Mucosa of stomach (tissue), 1 donor: ENCODE measurements around the gene MUC4.

Experiments used
- H3K27me3 ChIP-seq: one replicate; pipeline ENCODE4 v1.7.0; 2013; ENCODE audit warnings: mild to moderate bottlenecking, low read length; ENCODE audit not compliant: control insufficient read depth, insufficient read depth
- H3K36me3 ChIP-seq: one replicate; pipeline ENCODE4 v1.7.0; 2013; ENCODE audit warnings: low read length; ENCODE audit not compliant: control insufficient read depth, insufficient read depth
- H3K4me1 ChIP-seq: one replicate; pipeline ENCODE4 v1.7.0; 2013; ENCODE audit warnings: mild to moderate bottlenecking, low read length; ENCODE audit not compliant: control insufficient read depth, insufficient read depth
- H3K4me3 ChIP-seq: one replicate; pipeline ENCODE4 v1.7.0; 2013; ENCODE audit warnings: low read length
- H3K9ac ChIP-seq: one replicate; pipeline ENCODE4 v1.7.0; 2013; ENCODE audit warnings: mild to moderate bottlenecking, low read length, moderate library complexity
- H3K9me3 ChIP-seq: one replicate; pipeline ENCODE4 v1.7.0; 2013; ENCODE audit warnings: mild to moderate bottlenecking, low read length, moderate library complexity; ENCODE audit not compliant: control insufficient read depth
- donor health status: Pancreatic carcinoma.

The MUC4 gene

GRCh38 chr3:195811756-195812155 lies at the start of gene MUC4:
Gene MUC4, minus strand, starts transcription at chr3:195811929. Its CDS starts 112 bp downstream, at chr3:195811817.
- Histone ChIP-seq H3K9me3 (no peaks in the 10 kb centered on the region), H3K36me3 (no peaks in the 10 kb centered on the region), H3K4me3 (no peak within 1 kb of the TSS), H3K27me3 (peaks cover 44% of the 10 kb centered on the region), H3K4me1 (peaks cover 9% of the 10 kb centered on the region), H3K9ac (no peak within 1 kb of the TSS)

GRCh38 chr3:195860456-195860855 lies 48.7 kb upstream of the MUC4 start:
- H3K9me3 ChIP-seq = no peaks in the 10 kb centered on the region
- no peak overlapping the region for H3K9ac ChIP-seq
- H3K27me3 ChIP-seq = peaks cover 4% of the 10 kb centered on the region
- no peaks in the 10 kb centered on the region for H3K36me3 ChIP-seq
- peaks cover 15% of the 10 kb centered on the region for H3K4me1 ChIP-seq
- no peak overlapping the region for H3K4me3 ChIP-seq

- Histone ChIP-seq H3K4me1 (peaks cover 15% of the 10 kb centered on the region), H3K27me3 (peaks cover 4% of the 10 kb centered on the region), H3K9ac (no peak overlapping the region), H3K9me3 (no peaks in the 10 kb centered on the region), H3K4me3 (no peak overlapping the region), H3K36me3 (no peaks in the 10 kb centered on the region)
These were observed 48.2 kb upstream of the MUC4 start for GRCh38 chr3:195859846-195860411.

- Histone ChIP-seq H3K4me3 (no peak overlapping the region), H3K9ac (no peak overlapping the region)
These were observed 47.5 kb upstream of the MUC4 start for GRCh38 chr3:195859061-195859845.

GRCh38 chr3:195856410-195857084 lies 44.8 kb upstream of the MUC4 start:
- Histone ChIP-seq H3K36me3 (no peaks in the 10 kb centered on the region), H3K9ac (no peak overlapping the region), H3K9me3 (no peaks in the 10 kb centered on the region), H3K27me3 (peaks cover 4% of the 10 kb centered on the region), H3K4me3 (no peak overlapping the region), H3K4me1 (peaks cover 7% of the 10 kb centered on the region)

More at GRCh38 chr3:195859061-195859845, 47.5 kb upstream of the MUC4 start:
- H3K4me1 ChIP-seq = peaks cover 15% of the 10 kb centered on the region
- peaks cover 4% of the 10 kb centered on the region for H3K27me3 ChIP-seq
- no peaks in the 10 kb centered on the region for H3K9me3 ChIP-seq
- H3K36me3 ChIP-seq = no peaks in the 10 kb centered on the region

- Histone ChIP-seq H3K27me3 (peaks cover 9% of the 10 kb centered on the region), H3K4me3 (no peak overlapping the region), H3K9me3 (no peaks in the 10 kb centered on the region), H3K36me3 (no peaks in the 10 kb centered on the region), H3K4me1 (peaks cover 12% of the 10 kb centered on the region), H3K9ac (no peak overlapping the region)
These were observed 44.0 kb upstream of the MUC4 start for GRCh38 chr3:195855471-195856409.

GRCh38 chr3:195854628-195855294 lies 43.0 kb upstream of the MUC4 start:
- peaks cover 12% of the 10 kb centered on the region for H3K4me1 ChIP-seq
- no peaks in the 10 kb centered on the region for H3K9me3 ChIP-seq
- peaks cover 9% of the 10 kb centered on the region for H3K27me3 ChIP-seq
- no peak overlapping the region for H3K4me3 ChIP-seq
- no peak overlapping the region for H3K9ac ChIP-seq
- no peaks in the 10 kb centered on the region for H3K36me3 ChIP-seq

- H3K9me3 ChIP-seq = no peaks in the 10 kb centered on the region
- peaks cover 5% of the 10 kb centered on the region for H3K4me1 ChIP-seq
- H3K4me3 ChIP-seq = no peak overlapping the region
- no peaks in the 10 kb centered on the region for H3K36me3 ChIP-seq
- peaks cover 5% of the 10 kb centered on the region for H3K27me3 ChIP-seq
- H3K9ac ChIP-seq = no peak overlapping the region
These were observed 42.3 kb upstream of the MUC4 start for GRCh38 chr3:195853996-195854395.

GRCh38 chr3:195853036-195853435 lies 41.3 kb upstream of the MUC4 start:
- H3K4me3 ChIP-seq = no peak overlapping the region
- no peaks in the 10 kb centered on the region for H3K36me3 ChIP-seq
- H3K9ac ChIP-seq = no peak overlapping the region
- H3K27me3 ChIP-seq = peaks cover 5% of the 10 kb centered on the region
- H3K9me3 ChIP-seq = no peaks in the 10 kb centered on the region
- peaks cover 5% of the 10 kb centered on the region for H3K4me1 ChIP-seq

GRCh38 chr3:195850857-195851543 lies 39.3 kb upstream of the MUC4 start:
- Histone ChIP-seq H3K4me3 (peak overlapping the region; percentile 15), H3K36me3 (no peaks in the 10 kb centered on the region), H3K4me1 (peaks cover 5% of the 10 kb centered on the region), H3K27me3 (peaks cover 5% of the 10 kb centered on the region), H3K9me3 (no peaks in the 10 kb centered on the region), H3K9ac (no peak overlapping the region)
